ENCODE results near the gene BMP3.
"Not testable (repeated sequence)": the region's sequence is repeated elsewhere in the genome, so short reads cannot be mapped to it uniquely, and the experiment has no call there.

The BMP3 gene, protein sequence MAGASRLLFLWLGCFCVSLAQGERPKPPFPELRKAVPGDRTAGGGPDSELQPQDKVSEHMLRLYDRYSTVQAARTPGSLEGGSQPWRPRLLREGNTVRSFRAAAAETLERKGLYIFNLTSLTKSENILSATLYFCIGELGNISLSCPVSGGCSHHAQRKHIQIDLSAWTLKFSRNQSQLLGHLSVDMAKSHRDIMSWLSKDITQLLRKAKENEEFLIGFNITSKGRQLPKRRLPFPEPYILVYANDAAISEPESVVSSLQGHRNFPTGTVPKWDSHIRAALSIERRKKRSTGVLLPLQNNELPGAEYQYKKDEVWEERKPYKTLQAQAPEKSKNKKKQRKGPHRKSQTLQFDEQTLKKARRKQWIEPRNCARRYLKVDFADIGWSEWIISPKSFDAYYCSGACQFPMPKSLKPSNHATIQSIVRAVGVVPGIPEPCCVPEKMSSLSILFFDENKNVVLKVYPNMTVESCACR

DNA sequence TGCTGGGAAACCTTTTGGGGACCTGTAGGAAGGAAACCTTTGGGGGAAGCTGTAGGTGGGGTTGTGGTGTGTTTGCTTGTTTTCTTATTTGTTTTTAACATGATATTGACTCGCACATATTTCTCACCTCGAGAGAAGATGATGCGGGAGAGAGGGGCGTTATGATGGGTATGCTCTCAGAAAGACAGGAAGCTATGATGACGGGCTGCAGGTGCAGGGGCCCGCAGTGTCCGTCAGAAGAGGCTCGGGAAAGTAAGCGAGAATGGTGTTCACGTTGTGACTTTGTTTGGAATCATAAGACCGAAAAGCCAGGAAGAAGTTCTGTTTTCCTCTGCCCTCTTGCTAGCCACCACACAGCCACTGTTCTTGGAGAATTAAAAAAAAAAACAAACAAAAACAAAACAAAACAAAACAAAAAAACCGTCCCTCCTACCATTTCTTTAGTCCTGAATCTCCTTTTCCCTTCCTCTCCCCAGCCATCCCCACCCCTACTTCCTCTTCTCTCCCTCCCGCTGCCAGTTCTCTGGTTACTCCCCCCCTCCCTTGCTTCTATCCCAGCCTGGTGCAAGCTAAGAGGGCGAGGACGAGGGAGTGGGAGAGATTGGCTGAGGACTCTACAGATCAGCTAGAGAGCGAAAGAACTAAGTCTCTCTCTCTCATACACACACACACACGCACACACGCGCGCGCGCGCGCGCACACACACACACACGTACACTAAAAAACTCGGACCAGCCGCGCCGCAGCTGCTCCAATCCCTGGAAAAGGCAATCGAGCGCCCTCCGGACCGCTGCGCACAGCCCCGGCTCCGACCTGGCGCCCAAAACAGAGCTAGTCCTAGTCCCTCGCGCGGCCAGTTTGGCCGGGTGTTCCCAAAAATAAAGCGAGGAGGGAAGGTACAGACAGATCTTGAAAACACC, at the start of gene BMP3:
Gene BMP3, plus strand, starts transcription at position 648 of the 920 bp plus-strand sequence. CDS start 577 bp downstream, outside the sequence.
- no peak for DNase-seq

DNA sequence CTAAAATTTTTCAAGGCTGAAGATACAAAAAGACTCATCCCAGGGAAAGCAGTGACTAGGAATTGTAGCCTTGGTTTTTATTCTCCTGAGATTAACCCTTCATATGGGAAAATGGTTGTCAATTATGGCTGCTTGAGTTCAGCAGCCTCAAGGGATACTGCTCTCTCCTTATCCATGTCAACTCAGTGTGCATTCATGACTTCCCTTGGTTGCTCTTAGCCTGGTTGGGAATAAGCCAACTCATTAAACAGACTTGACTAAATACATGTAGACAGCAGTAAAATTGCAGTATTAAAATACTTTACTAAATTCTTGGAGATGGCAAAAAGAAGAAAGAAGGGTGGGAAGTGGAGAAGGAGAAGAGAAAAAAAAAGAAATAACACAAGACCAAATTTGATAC, 44.5 kb upstream of the BMP3 start:
- DNase-seq: no peak

DNA sequence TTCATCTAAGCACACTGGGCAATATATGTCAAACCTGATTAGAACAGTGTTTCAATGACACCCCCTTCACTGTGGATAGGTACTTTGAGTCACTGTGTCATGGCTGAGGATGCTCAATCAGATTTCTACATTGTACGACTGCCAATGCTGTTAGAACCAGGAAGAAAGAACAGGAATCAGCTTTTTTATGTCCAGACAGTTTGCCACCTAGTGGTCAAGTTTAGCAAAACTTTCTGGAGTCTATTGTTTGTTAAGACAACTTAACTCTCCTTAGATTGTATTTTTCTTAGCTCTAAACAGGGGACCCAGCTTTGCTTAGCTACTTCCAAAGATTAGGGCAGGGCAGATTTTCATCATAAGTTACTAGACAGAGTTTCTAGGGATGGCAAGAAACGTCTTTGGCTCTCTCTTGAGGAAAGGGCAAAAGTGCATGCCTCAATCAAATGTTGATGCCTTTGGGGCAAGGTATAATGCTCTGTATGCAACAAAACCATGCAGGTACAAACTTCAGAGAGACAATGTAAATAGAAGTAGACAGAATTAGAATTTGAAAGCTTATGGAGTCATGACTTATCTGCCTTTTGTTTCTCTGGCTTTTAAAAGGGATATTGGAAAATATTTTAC, 40.5 kb upstream of the BMP3 start:
- DNase-seq: peak; percentile 55

DNA sequence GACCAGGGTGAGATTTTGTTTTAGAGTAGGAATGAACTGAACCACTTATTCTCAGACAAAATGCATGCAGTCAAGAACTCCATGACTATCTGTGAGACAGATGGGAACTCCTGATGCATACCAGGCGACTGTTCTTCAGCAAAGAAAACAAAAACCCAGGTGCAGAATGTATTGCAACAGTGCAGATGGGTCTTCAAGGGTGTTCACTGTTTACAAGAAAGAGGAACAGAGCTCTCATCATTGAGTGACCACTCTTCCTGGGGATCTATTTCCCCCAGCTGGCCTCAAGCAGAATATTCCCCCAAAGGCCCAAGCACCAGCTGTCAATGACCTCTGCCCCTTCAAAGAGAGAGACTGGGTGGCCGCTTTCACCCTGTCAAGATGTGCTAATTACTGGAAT, 39.7 kb upstream of the BMP3 start:
- no peak for DNase-seq

DNA sequence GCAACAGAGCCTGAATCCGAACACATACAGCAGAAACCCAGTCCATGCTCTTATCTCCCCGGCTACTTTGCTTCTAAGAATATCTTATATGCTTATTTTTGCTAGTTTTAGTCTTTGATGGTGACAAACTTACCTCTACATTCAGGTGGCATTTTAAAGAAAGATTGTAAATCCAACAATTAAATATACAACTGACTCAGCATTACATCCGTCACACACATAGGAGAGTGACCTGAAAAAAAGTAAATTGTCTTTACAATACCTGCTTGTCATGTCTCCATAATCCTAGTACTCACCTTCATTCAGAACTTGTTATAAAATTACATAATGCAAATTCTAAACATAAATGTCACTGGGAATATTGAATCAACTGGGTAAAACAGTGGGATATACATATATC, 30.6 kb upstream of the BMP3 start:
- no peak for DNase-seq

DNA sequence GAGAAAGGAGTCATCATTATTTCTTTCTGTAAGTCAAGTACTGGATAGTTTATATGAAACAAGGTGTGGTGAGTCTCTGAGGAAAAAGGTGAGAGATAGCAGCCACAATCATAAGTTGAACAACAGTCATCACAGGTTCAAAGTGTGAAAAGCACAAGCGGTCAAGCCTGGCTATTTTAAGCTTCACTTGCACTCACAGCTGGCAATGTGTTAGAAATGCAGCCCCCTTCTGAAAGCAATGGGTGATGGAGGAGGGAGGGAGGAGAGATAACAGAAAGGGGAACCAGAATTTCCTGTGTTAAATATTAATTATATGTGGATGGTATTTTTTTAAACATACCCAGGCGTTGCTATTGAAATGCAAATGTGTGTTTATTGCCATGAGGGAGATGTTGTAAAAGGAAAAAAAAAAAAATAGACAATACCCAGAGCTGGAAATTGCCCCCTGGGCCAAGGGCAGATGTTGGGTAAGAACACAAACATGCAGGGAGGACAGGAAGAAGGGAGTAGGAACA, 26.9 kb upstream of the BMP3 start:
- DNase-seq: no peak

DNA sequence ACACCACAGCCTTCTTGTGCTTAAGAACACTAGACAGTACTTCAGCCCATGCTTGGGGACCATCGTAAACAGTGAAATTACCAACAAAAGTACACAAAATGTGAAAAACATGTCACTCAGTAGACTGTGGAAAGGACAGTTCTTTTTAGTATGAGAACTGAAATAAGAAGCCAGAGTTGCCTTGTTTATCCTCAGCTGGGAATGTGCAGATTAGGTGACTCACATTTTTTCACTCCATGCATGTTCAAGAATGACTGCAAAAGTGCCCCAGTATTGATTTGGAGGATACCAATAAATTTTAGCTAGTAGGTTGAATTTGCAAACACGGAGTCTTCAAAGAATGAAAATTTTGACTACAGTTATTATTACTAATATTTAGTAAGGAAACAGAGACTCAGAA, 23.1 kb upstream of the BMP3 start:
- DNase-seq: no peak

DNA sequence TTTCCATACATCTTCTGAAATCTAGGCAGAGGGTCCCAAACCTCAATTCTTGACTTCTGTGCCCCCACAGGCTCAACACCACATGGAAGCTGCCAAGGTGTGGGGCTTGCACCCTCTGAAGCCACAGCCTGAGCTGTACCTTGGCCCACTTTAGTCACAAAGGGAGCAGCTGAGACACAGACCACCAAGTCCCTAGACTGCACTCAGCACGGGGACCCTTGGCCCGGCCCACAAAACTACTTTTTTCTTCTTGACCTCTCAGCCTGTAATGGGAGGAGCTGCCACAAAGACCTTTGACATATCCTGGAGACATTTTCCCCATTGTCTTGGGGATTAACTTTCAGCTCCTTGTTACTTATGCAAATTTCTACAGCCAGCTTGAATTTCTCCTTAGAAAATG, 13.9 kb upstream of the BMP3 start:
- not testable (repeated sequence) for DNase-seq

DNA sequence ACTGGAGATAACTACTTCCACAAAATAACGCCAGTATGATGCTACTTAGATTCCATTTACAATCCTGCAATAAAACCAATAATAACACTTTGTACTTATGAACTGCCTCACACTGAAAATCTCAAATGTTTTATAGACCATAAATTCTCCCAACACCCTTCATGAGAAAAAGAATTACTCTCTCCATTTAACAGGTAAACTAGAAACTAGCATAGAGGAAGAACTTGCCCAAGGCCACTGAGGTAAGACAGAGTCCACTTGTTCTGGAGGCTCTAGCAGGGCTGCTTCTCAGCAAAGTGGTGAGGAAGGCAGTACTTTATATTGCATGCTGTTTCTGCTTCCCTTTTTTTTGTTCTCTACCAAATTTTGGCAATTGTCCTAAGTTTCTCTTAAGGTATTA, 11.5 kb upstream of the BMP3 start:
- no peak for DNase-seq

DNA sequence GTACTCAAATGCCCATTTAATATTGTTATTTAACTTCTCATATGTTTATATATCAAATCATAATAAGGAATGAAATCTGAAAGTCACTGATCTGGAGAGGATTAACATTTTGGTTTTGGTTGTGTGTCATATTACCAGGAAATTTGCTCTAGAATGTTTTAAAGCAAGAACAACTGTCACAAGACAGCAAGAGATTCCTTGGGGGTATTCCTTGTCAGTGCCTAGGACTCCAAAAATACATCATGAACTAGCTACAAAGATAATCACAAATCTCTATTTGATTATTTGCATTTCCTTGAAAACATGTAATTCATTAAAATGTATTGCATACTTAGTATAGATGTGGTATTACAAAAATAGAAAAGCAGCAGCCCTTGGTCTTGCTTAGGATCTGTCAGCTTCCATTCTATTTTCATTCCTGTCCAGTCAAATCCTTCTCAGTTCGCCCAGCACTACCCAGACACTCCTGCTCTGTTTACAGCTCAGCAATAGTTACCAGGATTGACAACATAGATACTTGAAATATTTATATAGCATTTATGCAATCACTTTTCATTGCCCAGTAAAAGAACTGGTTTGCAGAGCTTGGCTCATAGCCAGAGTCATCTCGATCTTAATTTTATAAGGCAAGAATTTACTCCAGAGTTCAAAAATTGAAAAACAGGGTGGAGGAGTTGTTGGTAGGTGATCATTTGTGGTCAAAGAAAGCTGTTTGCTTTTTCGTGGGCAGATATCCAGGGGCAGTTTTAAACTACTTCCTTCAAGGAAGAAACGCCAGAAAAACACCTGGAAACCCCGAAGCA, 9.2 kb upstream of the BMP3 start:
- no peak for DNase-seq

DNA sequence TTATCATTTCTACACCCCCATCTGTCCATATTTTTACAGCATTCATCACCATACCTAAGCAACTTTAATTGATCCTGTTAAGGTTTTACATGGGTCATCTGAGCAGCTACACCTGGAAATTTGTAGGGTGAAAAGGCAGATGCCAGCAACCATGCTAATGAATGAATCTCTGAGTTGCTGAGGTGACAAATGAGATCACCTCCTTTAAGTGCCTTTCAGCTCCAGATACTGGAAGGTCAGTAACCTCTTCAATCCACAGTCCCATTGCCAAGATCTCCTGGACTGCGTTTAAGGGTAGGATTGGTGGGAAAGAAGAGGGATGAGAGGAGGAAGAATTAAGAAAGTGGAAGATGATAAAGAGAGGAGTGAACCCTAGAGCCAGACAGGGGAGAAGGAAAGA, 8.5 kb upstream of the BMP3 start:
- DNase-seq: no peak

DNA sequence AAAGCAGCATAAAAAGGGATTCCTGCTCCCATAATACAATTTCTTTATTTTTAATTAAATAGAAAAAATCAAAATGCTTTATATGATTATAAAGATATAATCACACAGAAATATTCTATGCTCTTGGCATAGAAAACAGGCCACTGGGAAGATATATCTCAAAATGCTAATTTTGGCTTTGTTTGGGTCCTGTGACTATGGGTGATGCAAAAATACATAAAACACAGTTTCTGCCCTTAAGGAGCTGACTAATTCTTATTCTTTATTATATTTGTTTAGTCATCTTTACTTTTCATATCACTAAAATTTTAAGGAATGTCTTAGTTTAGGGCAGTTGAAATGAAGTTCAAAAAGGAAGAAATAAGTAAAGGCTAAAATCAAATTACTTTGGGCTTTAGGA, 7.0 kb upstream of the BMP3 start:
- DNase-seq: no peak

DNA sequence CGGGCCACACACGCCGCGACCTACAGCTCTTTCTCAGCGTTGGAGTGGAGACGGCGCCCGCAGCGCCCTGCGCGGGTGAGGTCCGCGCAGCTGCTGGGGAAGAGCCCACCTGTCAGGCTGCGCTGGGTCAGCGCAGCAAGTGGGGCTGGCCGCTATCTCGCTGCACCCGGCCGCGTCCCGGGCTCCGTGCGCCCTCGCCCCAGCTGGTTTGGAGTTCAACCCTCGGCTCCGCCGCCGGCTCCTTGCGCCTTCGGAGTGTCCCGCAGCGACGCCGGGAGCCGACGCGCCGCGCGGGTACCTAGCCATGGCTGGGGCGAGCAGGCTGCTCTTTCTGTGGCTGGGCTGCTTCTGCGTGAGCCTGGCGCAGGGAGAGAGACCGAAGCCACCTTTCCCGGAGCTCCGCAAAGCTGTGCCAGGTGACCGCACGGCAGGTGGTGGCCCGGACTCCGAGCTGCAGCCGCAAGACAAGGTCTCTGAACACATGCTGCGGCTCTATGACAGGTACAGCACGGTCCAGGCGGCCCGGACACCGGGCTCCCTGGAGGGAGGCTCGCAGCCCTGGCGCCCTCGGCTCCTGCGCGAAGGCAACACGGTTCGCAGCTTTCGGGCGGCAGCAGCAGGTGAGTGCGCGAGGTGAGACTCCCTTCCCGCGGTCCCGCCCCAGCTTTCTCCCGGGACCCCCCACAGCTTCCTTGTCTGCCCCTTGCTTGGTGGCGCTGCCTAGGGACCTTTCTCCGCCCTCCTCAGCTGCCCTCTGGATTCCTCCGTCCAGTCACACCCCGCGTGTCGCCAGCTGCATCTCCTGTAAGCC, 678 bp downstream of the BMP3 start:
- no peak for DNase-seq

DNA sequence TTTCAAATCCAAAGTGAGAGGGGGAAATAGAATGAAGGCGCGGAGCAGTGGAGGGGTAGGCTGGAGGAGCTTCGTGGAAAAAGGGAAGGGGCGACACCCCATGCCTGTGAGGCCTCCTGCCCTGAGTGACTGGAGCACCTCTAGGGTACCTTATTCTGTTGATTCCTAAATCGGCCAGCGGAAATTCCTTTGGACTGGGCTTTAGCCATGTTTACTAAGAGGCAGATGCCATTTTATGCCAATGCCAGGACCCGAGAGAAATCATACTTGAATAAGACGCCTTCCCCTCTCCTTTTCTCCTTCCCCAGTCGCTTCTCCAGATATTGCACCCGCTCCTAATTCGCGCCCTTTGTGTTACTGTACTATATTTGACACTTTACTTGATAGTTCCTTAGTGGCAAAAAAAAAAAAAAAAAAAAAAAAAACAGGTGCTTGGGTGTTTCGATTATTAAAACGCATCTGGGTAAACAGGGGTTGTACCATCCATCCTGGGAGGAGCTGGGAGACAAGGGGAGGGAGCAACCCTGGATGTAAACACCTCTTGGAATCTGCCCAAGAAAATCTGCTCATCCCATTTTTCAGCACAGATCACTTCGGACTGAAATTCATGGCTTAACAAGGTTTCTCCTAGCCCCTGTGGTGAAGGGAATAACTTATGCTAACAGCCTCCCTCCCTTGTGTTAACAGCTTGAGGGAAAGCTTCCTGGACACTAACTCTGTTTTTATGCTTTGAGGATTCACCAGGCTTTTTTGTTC, 1.5 kb downstream of the BMP3 start:
- DNase-seq: no peak

DNA sequence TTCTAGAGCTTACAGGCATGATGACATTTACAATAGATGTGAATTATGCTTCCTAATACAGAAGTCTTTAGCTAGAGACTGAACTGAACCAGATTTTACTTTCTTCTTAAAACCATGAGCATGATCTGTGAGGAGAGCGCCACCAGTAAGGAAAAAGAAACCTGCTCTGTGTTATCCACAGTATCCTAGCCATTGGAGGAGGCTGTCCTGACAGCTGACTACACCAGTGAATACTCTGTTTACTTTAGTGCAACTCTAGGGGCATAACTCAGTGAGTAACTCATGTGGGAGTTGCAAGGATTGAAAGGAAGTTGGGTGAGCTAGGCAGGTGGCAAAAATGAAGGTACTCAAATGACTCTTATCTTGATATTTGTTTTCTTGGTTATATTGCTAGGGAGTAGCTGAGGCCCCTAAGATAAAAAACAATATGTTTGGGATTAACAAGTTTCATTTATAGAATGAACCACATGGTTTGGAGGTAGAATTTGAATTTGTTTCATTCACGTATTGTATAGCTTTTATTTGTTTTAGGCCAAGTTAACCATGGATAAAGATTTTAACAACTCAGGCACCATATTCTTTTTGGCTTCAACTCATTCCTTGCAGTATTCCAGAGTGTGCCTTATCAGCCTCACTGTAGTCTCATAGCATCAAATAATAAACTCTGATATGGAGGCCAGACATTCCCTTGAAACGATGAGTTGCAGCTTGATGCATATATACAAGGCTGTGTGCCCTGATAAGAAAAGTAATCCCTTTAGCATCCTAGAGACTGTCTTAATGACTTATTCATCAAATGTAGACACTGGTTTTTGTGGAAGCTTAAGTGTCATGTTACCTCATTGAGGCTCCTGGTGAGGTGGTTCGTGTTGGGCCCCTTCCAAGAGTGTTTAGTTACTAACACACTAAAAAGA, 2.5 kb downstream of the BMP3 start:
- DNase-seq: no peak

DNA sequence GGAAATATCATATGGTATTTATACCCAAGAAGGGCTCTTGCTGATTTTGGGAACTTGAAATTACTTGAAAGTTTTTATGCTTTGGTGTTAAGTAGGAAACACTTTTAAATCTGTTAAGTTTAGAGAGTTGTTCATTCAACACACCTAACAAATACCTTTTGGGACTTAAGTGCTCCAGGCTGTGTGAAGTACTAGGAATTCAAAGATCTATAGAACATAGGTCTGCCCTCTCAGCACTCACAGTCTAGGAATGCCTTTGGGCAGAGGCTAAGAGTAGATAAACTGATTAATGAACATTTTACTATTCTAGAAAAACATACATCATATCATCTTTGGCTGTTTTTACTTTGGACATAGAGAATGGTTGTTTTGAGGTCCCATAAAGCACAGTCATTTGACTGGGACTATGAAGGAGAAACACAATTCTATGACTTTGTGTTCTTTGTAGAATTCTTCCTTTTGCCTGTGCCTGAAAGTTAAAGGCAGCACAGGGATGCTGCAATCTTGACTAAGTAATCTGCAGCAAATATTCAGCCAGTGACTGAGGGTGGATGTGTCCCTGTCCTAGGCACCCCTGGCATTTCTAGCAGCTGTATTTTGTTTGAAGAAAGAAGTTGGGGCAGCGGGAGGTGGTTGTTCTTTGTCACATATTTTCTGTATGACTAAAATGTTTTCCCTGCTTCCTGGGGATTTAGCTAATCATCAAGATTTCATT, 8.3 kb downstream of the BMP3 start:
- DNase-seq: no peak

DNA sequence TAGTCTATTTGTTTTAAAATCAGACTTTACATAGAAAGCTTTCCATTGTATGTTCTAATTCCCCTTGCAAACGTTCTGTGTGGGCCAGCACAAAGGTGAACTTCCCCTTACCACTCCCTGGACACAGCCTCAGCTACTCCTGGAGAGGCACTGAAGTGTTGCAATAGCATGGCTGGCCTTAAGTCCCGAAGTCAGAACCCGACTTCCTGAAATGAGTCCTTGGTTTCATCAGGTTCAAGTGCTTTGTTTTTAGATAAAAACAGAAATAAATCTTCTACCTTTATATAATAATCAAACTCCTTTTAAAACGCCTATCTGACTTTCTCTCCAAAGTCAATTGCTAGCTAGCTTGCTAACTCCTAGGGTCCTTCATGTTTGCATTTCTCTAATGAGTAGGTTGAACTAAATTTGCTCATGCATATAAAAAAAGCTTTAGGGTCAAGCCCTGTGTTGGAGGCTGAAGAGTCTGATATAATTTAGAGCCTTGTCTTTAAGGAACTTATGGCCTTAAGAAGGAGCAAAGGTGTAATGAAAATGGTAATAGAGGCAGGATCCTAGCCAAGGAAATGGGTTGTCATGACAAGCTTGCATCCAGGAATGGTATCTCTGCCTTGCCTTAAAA, 9.0 kb downstream of the BMP3 start:
- DNase-seq: no peak

DNA sequence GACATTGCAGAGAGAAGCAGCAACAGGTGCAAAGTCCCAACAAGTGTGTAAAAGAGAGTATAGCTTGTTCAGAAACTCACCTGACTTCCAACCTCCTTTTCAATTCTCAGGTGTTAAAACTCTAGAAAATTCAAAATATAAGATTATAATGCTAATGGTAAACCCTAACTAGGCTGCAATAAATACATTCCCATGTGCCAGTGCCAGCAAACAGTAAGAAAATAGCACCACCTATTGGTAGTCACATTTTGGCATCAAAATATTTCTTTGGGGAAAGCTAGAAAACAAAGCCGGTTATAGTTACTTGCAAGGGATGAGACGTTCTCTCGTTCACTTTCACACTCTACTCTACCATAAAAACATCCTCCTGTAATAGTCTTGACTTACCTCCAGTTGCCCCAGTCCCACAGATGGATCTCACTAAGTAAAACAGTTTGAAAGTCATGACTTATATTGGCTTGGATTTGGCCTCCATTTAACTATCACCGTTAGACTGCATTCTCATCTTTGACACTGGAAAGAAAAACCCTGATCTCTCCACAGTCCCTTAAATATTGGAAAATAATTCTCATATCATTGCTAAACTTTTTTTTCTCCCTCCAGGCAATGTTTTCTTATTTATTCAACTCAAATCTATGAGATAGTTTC, 9.6 kb downstream of the BMP3 start:
- peak; percentile 32 for DNase-seq

Measured in CD4-positive, alpha-beta T cell treated with Interleukin-4 for 4 hours (primary cell).